NCI-H748 treated with DMSO at 0.1 percent for 48 hours (cell line): ENCODE measurements around the gene TTC31.
"Not testable (repeated sequence)": the region's sequence is repeated elsewhere in the genome, so short reads cannot be mapped to it uniquely, and the experiment has no call there.

Experiments used
- DNase-seq: peaks from one replicate; lab custom pipeline; 2025; lab: John Stamatoyannopoulos, UW

TTC31 gene

GRCh38 chr2:74482801-74483674, at the start of gene TTC31, which contains the start of gene CCDC142:
TSS of gene TTC31 (plus strand) at chr2:74483081. CDS start at chr2:74483096, 15 bp downstream.
TSS of gene CCDC142 (minus strand) at chr2:74482998. CDS start at chr2:74482837, 161 bp downstream.
- DNase-seq: peak; percentile 87

DNA sequence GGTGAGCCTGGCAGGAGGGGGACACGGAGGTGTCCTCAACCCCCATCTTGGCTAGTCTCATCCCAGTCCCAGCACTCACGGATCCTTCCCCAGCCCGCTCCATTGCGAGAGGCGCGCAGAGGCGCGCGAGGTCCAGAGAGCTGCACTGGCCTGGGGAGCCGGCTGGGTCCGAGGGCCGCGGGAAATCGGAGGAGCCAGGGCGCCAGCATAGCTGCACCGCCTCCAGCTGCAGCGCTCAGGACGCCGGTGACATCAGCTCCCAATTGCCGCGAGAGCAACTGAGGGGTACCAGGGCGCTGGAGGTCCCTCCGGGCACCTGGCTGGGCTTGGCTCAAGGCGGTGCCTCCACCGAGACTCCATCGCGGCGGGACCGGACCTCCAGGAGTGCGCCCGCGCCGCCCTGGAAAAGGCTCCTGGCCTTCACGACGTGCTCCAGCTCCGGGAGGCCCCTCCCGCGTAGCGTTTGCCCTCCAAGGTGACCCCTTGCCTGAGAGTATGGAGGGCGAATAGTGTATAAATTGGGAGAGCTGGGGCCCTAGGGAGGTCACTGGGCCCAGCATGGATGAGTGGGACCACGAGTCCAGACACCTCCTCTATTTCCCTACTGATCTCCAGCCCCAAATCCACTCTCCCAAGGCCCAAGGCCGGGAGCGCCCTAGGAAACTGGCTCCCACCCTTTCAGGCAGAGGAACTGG, 46.6 kb upstream of the TTC31 start:
- no peak for DNase-seq

DNA sequence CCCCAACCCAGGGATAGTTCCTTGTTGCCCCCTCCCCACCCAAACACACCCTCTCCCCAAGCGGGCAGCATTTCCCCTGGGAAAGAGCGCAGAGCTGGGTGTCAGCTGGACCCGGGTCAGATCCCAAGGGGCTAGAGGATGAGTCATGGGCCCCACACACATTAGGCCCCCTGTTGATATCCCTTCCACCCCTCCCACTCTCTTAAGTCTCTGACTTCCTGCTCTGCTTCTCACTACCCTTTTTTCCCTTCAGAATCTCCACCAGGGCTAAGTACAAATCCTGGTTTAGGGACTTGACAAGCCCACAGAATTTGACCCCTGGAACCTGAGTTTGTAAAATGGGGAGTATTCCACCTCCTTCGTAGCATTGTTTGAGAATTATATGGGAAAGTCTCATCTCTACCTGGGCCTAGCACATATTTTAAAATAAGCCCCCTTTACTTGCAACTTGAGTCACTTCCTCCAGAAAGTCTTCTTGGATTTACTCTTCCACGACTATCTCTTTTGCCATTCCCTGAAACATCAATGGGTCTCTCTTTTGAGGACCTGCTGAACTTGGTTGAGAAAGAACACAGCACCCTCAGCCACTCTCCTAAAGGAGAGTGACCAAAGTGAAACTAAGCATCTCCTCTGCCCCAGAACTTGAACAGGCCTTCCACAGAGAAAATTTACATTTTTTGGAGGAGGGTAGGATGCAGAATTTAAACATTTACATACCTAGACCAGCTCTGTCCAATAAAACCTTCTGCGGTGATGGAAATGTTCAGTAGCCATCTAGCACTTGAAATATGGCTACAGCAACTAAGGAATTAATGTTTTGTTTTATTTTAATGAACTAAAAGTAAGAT, 45.8 kb upstream of the TTC31 start:
- DNase-seq: no peak

DNA sequence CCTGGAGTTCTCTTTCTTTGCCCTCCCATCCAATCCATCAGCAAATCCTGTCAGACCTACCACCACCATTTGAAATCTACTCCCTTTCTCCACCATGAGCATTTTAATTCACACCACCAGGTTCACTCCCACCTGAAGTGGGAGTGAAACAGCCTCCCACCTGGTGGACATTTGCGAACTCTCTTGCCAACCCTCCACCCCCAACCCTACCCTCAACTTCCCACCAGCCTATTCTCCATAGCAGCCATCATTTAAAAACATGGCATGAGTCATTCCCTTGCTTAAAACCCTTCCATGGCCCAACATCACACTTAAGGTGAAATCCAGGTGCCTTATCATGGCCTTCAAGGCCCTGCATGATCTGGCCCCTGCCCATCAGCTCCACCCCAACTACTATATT, 44.6 kb upstream of the TTC31 start:
- no peak for DNase-seq

DNA sequence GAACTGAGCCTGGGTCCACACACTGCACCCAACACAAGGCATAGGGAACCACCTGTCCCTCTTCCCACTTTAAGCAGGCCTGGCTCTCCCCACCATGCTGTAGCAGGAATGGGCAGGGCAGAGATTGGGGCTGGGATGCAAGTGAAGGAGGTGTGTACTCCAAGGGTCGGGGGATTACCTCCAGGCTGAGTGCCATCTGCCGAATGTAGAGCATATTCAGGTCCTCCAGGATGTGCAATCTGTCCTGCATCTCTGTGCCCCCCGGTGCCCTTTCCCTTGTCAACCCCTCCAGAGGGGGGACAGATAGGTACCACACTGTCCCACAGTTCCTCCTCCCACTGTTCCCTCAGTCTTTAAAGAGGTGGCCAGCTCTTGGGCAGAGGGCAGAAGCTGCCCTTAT, 43.5 kb upstream of the TTC31 start:
- DNase-seq: no peak

DNA sequence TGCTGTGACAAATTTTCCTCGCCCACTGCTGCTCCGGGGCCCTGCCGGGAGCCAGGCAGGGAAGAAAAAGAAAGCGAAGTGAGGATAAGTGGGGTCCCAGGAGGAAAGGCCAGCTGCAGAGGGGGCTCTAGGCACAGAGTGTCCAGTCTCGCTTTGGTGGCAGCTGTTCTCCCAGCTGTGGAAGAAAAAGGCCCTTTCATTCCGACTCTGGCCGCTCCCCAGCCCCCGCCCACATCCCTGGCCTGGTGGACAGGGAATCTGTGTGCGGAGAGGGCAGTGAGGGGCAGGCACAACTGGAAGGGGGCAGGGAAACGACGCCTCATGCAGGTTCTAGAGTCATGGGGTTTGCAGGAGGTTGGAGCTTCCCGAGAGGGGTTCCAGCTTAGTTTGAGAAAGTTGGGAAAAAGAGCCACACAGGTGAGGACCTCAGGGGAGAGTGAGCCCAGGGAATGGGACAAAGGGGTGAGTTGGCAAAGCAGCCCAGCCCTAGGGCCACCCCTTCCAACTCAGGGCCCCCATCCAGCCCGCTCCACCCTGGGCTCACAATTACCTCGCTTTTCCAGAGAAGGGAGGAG, 43.0 kb upstream of the TTC31 start:
- DNase-seq: no peak

- peak; percentile 34 for DNase-seq
Measured at GRCh38 chr2:74440378-74441169, 42.3 kb upstream of the TTC31 start.

- DNase-seq: no peak
Measured at GRCh38 chr2:74441170-74441689, 41.7 kb upstream of the TTC31 start.

- DNase-seq: no peak
Measured at GRCh38 chr2:74441690-74442482, 41.0 kb upstream of the TTC31 start, which contains the start of gene RTKN. TSS of gene RTKN (minus strand) at chr2:74441937. CDS start at chr2:74441816, 121 bp downstream.

- not testable (repeated sequence) for DNase-seq
Measured at GRCh38 chr2:74442483-74443297, 40.2 kb upstream of the TTC31 start.

DNA sequence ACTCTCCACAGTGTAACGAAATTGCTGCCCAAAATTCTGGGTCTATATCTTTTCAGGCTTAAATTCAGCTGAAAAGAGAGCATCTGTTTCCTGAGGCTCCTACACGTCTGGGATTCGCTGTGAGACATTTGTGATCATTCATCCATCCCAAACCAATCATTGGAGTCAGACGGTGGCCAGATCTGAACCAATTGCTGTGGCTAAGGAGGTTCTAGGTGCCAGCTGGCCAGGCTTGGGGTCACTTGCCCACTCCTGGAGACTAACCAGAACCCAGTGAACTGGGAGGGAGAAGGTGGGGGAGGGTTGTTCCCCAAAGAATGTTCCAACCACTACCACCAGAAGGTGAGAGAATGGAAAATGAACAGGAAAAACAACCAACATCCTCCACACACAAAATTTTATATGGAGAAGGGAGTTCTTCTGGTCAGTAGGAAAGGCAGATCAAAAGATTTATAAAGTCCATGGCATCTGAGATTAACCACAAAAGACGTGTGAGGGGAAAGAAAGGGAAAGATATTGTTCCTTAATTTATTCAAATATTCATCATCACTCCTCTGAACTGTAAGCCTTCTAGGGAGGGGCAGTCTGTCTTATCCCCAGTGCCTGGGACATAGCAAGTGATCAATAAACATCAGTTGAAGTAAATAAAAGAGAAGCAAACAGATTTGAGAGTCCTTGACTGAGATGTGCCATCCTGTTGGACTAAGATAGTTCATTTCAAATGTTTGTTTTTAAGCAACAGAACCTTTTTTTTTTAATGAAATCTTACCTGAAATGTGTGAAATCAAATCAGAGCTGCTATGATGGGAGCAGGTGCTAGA, 38.2 kb upstream of the TTC31 start:
- no peak for DNase-seq

DNA sequence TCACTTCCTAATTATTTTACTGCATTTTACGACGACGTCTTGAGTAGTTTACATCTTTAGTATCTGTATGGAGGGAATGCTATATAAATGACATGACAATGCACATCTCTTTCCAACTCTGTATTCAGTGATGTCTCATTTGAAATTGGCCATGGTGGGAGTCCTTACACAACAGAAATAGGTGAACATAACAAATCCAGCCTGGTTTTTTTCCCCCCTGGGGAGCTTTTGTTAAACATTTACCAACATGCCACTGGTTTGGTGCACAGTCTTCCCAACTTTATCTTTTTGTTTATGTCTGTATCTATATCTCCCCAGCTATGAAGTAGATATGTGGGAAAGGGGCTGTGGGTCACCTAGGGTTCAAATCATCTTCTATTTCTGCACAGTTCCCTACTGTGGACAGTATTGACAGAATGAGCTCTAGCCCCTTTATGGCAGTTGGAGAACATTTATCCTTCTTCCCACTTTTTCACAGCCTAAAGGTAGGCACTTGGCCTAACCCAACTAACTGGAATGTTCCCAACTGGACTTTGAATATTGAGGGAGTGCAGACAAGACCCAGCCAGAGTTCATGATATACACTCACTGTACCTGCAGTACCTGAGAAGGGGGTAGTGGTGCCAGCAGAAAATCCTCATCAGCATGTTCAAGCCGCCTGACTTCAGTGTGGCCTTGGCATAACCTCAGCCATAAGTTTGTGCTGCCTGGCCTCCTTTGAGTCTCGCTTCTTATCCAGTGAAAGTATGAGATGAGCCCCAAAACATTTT, 35.5 kb upstream of the TTC31 start:
- DNase-seq: no peak

GRCh38 chr2:74448771-74449170, 34.1 kb upstream of the TTC31 start:
- no peak for DNase-seq

DNA sequence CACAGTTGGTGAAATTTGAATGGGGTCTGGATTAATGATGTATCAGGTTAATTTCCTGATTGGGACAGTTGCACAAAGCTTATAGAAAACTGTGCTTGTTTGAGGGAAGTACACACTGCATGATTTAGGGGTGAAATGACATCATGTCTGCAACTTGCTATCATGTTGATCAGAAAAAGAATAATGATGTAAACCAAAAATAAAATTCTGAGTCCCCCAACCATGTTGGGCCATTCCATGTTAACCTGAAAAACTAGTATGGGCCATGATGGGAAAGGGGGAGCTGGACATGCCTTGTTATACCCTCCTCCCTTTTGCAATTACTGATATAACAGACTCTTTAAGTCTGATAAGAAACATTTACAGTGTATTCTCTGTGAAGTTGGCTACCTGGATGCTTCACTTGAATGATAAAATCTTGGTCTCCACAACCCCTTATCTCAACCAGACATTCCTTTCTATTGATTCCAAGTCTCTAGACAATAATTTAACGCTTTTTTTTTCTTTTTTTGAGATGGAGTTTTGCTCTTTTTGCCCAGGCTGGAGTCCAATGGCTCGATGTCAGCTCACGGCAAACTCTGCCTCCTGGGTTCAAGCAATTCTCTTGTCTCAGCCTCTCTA, 32.2 kb upstream of the TTC31 start:
- no peak for DNase-seq

GRCh38 chr2:74454654-74455511, 28.0 kb upstream of the TTC31 start, which contains the start of gene INO80B:
TSS of gene INO80B (plus strand) at chr2:74455087. CDS start at chr2:74455117, 30 bp downstream.
- DNase-seq: peak; percentile 85

GRCh38 chr2:74457129-74457548, 25.7 kb upstream of the TTC31 start:
- DNase-seq: peak; percentile 56
